Upper lobe of right lung (tissue), 1 donor: ENCODE results near the gene SERPINI2. TPM values are rescaled to one million over a fixed set of nuclear protein-coding genes. Genes with fewer than 3 reads are reported as not detected.
"Not testable (repeated sequence)": the region's sequence is repeated elsewhere in the genome, so short reads cannot be mapped to it uniquely, and the experiment has no call there.

ENCODE experiments used
- ATAC-seq: fragments of 200-7000 bp; cut with Tn5 transposase; one replicate; pipeline ENCODE4 v1.9.1; 2020; ENCODE audit warnings: mild to moderate bottlenecking, moderate library complexity
- DNase-seq: peaks from one replicate; pipeline ENCODE4 v3.0.0-alpha.2; 2020
- H3K27ac ChIP-seq: fragments of 200-600 bp; one replicate; pipeline ENCODE4 v1.8.0; 2022
- H3K27me3 ChIP-seq: fragments of 200-600 bp; one replicate; pipeline ENCODE4 v1.8.0; 2022; ENCODE audit warnings: mild to moderate bottlenecking
- H3K36me3 ChIP-seq: fragments of 200-600 bp; one replicate; pipeline ENCODE4 v1.8.0; 2022
- H3K4me1 ChIP-seq: fragments of 200-600 bp; one replicate; pipeline ENCODE4 v1.8.0; 2022
- H3K4me3 ChIP-seq: fragments of 200-600 bp; one replicate; pipeline ENCODE4 v1.8.0; 2022; ENCODE audit warnings: mild to moderate bottlenecking
- H3K9me3 ChIP-seq: fragments of 200-600 bp; one replicate; pipeline ENCODE4 v1.8.0; 2022
- CTCF ChIP-seq: fragments of 200-600 bp; IDR thresholded peaks from one replicate; pipeline ENCODE4 v1.8.0; 2022; ENCODE audit warnings: antibody characterized with exemption
- intact Hi-C: fragments of 100-400 bp; cut with DNase I; formaldehyde crosslinking; loops from one replicate; pipeline ENCODE4 v1.11.0; 2022
- total RNA-seq: library from RNA; stranded (reverse); fragmentation: NEBNext Ultra II Directional; extraction: Animal tissue kit (Norgen Biotek cat#: 25700); gene quantifications from one replicate; pipeline ENCODE4 v1.2.1, GENCODE V29; 2021
- donor health status: DM: no; HTN: yes; CAD: no; lungs with severe emphysema.

Gene SERPINI2
- total RNA-seq, 1 donor from 2014 or later, result not detected

- intact Hi-C loops, result no loop called here
- no peak for ATAC-seq
- TF ChIP-seq CTCF, result no peak
Measured at GRCh38 chr3:167450675-167451074, 23.2 kb downstream of the SERPINI2 start.

GRCh38 chr3:167450195-167450594 is 23.6 kb downstream of the SERPINI2 start:
- H3K36me3 ChIP-seq, result no peaks in the 10 kb centered on the region
- ATAC-seq (no peak), DNase-seq (no peak)
- H3K27me3 ChIP-seq, result no peaks in the 10 kb centered on the region
- H3K27ac ChIP-seq, result no peak overlapping the region
- H3K9me3 ChIP-seq, result no peaks in the 10 kb centered on the region
- no peak overlapping the region for H3K4me3 ChIP-seq
- intact Hi-C loops, result no loop called here
- no peak for TF ChIP-seq CTCF
- H3K4me1 ChIP-seq, result no peaks in the 10 kb centered on the region

More at GRCh38 chr3:167450675-167451074, 23.2 kb downstream of the SERPINI2 start:
- Histone ChIP-seq H3K4me1 (no peaks in the 10 kb centered on the region), H3K27ac (no peak overlapping the region), H3K4me3 (no peak overlapping the region), H3K27me3 (no peaks in the 10 kb centered on the region), H3K36me3 (no peaks in the 10 kb centered on the region), H3K9me3 (no peaks in the 10 kb centered on the region)
- no peak for DNase-seq

- no peak for TF ChIP-seq CTCF
- ATAC-seq, result no peak
- intact Hi-C loops, result no loop called here
Measured at GRCh38 chr3:167445491-167445890, 28.4 kb downstream of the SERPINI2 start.

GRCh38 chr3:167441256-167441655 is 32.6 kb downstream of the SERPINI2 start:
- H3K27ac ChIP-seq, result no peak overlapping the region
- DNase-seq (no peak), ATAC-seq (no peak)
- intact Hi-C loops, result no loop called here
- H3K4me3 ChIP-seq, result no peak overlapping the region
- no peaks in the 10 kb centered on the region for H3K9me3 ChIP-seq
- no peaks in the 10 kb centered on the region for H3K27me3 ChIP-seq
- no peaks in the 10 kb centered on the region for H3K36me3 ChIP-seq
- no peaks in the 10 kb centered on the region for H3K4me1 ChIP-seq
- TF ChIP-seq CTCF, result no peak

More at GRCh38 chr3:167445491-167445890, 28.4 kb downstream of the SERPINI2 start:
- H3K27me3 ChIP-seq, result no peaks in the 10 kb centered on the region
- no peak for DNase-seq
- H3K27ac ChIP-seq, result no peak overlapping the region
- no peak overlapping the region for H3K4me3 ChIP-seq
- no peaks in the 10 kb centered on the region for H3K4me1 ChIP-seq
- H3K36me3 ChIP-seq, result no peaks in the 10 kb centered on the region
- no peaks in the 10 kb centered on the region for H3K9me3 ChIP-seq

GRCh38 chr3:167437428-167438139 is 36.3 kb downstream of the SERPINI2 start:
- H3K36me3 ChIP-seq, result no peaks in the 10 kb centered on the region
- TF ChIP-seq CTCF, result no peak

GRCh38 chr3:167426962-167427361 is 46.9 kb downstream of the SERPINI2 start:
- H3K4me1 ChIP-seq, DNase-seq, H3K36me3 ChIP-seq, H3K27ac ChIP-seq, H3K4me3 ChIP-seq, H3K9me3 ChIP-seq, intact Hi-C loops, ATAC-seq, H3K27me3 ChIP-seq: not testable (repeated sequence)

More at GRCh38 chr3:167437428-167438139, 36.3 kb downstream of the SERPINI2 start:
- Histone ChIP-seq H3K27ac (no peak overlapping the region), H3K4me3 (no peak overlapping the region), H3K9me3 (no peaks in the 10 kb centered on the region), H3K4me1 (no peaks in the 10 kb centered on the region), H3K27me3 (no peaks in the 10 kb centered on the region)
- ATAC-seq (no peak), DNase-seq (no peak)
- intact Hi-C loops, result no loop called here

- H3K4me3 ChIP-seq, intact Hi-C loops, H3K27ac ChIP-seq, H3K4me1 ChIP-seq, ATAC-seq, H3K9me3 ChIP-seq, H3K27me3 ChIP-seq, H3K36me3 ChIP-seq, DNase-seq: not testable (repeated sequence)
Measured at GRCh38 chr3:167422396-167422795, 51.4 kb downstream of the SERPINI2 start.
